ENCODE results near the gene ADAMTS6. TPM values are rescaled to one million over a fixed set of nuclear protein-coding genes. Genes with fewer than 3 reads are reported as not detected.

The ADAMTS6 gene
- total RNA-seq, 4 donors from 2014 or later, result 0.80 to 13.2 (median 2.2) TPM

DNA sequence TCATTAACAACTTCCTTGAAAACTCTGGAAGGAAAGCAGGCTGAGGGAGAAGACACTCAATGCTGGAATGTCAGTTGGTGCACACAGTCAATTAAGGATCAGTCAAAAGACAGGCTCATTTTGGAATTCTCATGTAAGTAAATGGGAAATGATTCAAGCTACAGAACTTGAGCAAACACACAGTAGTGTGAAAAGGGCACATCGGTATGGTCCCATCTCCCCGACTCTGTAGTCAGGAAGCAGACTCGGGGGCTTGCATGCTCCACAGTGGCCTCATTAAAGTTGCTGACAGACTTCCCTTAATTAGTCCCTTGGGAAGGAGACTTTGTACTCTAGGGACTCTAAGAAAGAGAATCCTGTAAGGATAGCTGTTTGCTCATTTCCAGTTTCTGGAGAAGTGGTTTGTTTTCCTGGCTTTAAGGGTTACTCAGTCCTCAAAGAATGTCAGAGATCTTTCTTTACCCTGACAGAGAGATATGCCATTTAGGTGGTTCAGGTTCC is 339.2 kb downstream of the ADAMTS6 start:
- no peak for DNase-seq
- no peaks in the 10 kb centered on the region for H3K27me3 ChIP-seq
- no peaks in the 10 kb centered on the region for H3K4me1 ChIP-seq
- H3K9me3 ChIP-seq, result no peaks in the 10 kb centered on the region
- no peak overlapping the region for H3K27ac ChIP-seq
- TF ChIP-seq, protein P1, sequence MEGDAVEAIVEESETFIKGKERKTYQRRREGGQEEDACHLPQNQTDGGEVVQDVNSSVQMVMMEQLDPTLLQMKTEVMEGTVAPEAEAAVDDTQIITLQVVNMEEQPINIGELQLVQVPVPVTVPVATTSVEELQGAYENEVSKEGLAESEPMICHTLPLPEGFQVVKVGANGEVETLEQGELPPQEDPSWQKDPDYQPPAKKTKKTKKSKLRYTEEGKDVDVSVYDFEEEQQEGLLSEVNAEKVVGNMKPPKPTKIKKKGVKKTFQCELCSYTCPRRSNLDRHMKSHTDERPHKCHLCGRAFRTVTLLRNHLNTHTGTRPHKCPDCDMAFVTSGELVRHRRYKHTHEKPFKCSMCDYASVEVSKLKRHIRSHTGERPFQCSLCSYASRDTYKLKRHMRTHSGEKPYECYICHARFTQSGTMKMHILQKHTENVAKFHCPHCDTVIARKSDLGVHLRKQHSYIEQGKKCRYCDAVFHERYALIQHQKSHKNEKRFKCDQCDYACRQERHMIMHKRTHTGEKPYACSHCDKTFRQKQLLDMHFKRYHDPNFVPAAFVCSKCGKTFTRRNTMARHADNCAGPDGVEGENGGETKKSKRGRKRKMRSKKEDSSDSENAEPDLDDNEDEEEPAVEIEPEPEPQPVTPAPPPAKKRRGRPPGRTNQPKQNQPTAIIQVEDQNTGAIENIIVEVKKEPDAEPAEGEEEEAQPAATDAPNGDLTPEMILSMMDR (IDR thresholded peaks at IDR 0.05), result no peak
- TF ChIP-seq POLR2A (IDR thresholded peaks at IDR 0.05), result no peak
- H3K36me3 ChIP-seq, result no peaks in the 10 kb centered on the region
- H3K4me3 ChIP-seq, result no peak overlapping the region

DNA sequence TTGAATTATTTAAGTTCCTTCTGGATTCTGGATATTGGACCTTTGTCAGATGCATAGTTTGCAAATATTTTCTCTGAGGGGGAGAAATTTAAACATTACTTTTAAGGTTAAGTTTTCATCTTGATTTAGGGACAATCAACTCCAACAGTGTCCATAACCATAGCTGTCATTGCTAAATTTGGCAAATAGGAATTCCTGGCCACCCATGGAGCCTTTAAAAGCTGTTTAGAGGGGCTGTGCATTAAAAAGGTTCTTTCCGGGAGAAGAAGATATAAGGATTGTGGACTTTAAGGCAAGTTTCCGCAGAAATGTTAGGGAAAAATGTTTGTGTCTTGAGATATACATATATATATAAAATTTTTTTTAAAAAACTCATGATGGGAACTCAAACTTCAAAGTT is 339.7 kb downstream of the ADAMTS6 start:
- H3K27me3 ChIP-seq, result no peaks in the 10 kb centered on the region
- no peaks in the 10 kb centered on the region for H3K4me1 ChIP-seq
- no peak overlapping the region for H3K27ac ChIP-seq
- H3K36me3 ChIP-seq, result no peaks in the 10 kb centered on the region
- TF ChIP-seq, protein P1 (IDR thresholded peaks at IDR 0.05), result no peak
- no peak for TF ChIP-seq POLR2A (IDR thresholded peaks at IDR 0.05)
- no peak overlapping the region for H3K4me3 ChIP-seq
- no peaks in the 10 kb centered on the region for H3K9me3 ChIP-seq
- no peak for DNase-seq

DNA sequence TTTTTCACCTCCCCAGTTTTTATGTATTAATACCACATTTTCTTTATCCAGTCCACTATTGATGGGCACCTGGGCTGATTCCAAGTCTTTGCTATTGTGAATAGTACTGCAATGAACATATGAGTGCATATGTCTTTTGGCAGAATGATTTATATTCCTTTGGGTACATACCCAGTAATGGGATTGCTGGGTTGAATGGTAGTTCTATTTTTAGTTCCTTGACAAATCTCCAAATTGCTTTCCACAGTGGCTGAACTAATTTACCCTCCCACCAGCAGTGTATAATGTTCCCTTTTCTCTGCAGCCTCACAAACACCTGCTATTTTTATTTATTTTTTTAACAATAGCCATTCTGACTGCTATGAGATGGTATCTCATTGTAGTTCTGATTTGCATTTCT is 340.2 kb downstream of the ADAMTS6 start:
- TF ChIP-seq POLR2A (IDR thresholded peaks at IDR 0.05), result no peak
- TF ChIP-seq, protein P1 (IDR thresholded peaks at IDR 0.05), result no peak
- Histone ChIP-seq H3K36me3 (no peaks in the 10 kb centered on the region), H3K27ac (no peak overlapping the region), H3K9me3 (no peaks in the 10 kb centered on the region), H3K4me1 (no peaks in the 10 kb centered on the region), H3K4me3 (no peak overlapping the region), H3K27me3 (no peaks in the 10 kb centered on the region)
- no peak for DNase-seq

DNA sequence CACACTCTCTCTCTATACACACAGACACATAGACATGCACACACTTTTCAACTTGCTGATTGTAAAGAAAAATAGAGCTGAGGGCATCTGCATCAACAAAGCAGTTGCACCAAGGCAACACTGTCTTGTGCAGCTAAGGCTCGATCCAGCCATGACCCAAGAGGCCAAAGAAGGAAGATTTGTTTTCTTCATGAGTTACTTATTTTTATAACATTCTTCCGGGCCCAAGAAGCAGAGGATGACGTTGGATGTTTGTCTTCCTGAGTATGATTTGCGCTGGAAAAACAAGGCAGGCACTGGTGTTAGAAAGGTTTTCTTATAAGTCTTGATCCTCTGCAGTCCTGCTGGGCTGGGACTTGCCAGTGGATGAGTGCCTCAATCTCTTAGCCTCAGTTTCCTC is 344.1 kb downstream of the ADAMTS6 start:
- no peaks in the 10 kb centered on the region for H3K27me3 ChIP-seq
- no peaks in the 10 kb centered on the region for H3K36me3 ChIP-seq
- H3K4me3 ChIP-seq, result no peak overlapping the region
- TF ChIP-seq, protein P1 (IDR thresholded peaks at IDR 0.05), result no peak
- no peak for TF ChIP-seq POLR2A (IDR thresholded peaks at IDR 0.05)
- H3K4me1 ChIP-seq, result no peaks in the 10 kb centered on the region
- H3K27ac ChIP-seq, result no peak overlapping the region
- no peak for DNase-seq
- no peaks in the 10 kb centered on the region for H3K9me3 ChIP-seq

DNA sequence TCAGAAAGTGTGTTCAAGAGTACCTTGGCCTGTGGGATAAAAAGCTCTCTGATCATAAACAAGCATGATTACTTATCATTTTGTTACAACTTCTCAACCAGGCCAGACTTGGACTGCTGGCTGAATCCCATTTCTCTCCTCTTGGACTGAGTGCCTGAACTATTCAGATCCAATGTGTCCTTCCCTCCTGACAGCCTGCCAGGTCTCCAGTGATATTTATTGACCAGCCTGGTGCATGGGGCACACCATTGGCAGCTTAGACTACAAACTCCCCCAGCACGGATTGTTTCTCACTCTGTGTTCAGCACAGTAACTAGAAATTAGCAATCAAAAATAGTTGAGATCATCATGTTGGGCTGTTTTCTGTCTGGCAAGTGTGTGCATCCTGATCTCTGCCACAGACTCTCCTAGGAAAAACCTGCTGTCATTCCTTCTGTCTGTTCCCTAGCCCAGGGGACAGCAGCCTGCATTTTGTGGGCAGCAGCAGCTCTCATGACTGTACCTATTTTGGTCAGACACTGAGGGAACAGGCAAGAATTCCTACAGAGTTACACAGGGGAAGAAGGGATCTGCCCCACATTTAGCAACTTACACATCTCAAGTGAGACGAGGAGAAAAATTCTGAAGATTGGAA is 348.1 kb downstream of the ADAMTS6 start:
- no peak for TF ChIP-seq POLR2A (IDR thresholded peaks at IDR 0.05)
- TF ChIP-seq, protein P1 (IDR thresholded peaks at IDR 0.05), result no peak
- Histone ChIP-seq H3K4me3 (no peak overlapping the region), H3K27me3 (no peaks in the 10 kb centered on the region), H3K4me1 (no peaks in the 10 kb centered on the region), H3K9me3 (no peaks in the 10 kb centered on the region), H3K27ac (no peak overlapping the region), H3K36me3 (no peaks in the 10 kb centered on the region)
- DNase-seq, result no peak

Data from Peyer's patch (tissue), 4 donors.